BJ (cell line): ENCODE measurements around the gene POLD3. TPM values are rescaled to one million over a fixed set of nuclear protein-coding genes. Genes with fewer than 3 reads are reported as not detected.

Experiments used
- CTCF ChIA-PET: fragments of 350-600 bp; formaldehyde crosslinking; extraction: SDS; loops from one replicate; lab custom pipeline; 2021; ENCODE audit warnings: antibody characterized with exemption, inconsistent platforms; lab: Yijun Ruan, JAX
- POLR2A ChIA-PET: fragments of 300-600 bp; sonication (Branson Sonifier 250); formaldehyde crosslinking; extraction: SDS; loops from one replicate; lab custom pipeline; 2021; ENCODE audit warnings: antibody characterized with exemption; lab: Charles Lee
- DNase-seq: peaks from one replicate; pipeline ENCODE4 v3.0.0-alpha.2; 2011; ENCODE audit warnings: low read depth
- H3K27me3 ChIP-seq: 2 replicates; pipeline ENCODE4 v1.6.0; 2011; ENCODE audit warnings: low read length; ENCODE audit not compliant: control insufficient read depth, insufficient read depth
- H3K36me3 ChIP-seq: 2 replicates; pipeline ENCODE4 v1.5.1; 2011; ENCODE audit warnings: low read length; ENCODE audit not compliant: control insufficient read depth, insufficient read depth
- H3K4me3 ChIP-seq: 2 replicates; pipeline ENCODE4 v1.5.1; 2011; ENCODE audit warnings: low read depth, mild to moderate bottlenecking, control low read depth, low read length
- CTCF ChIP-seq: IDR thresholded peaks from 2 replicates; pipeline ENCODE4 v1.5.1; 2011; ENCODE audit warnings: low read depth, mild to moderate bottlenecking, control low read depth, inconsistent platforms, low read length, moderate library complexity; ENCODE audit not compliant: insufficient read depth
- polyA plus RNA-seq: library from polyadenylated mRNA; depleted of rRNA; stranded (reverse); fragments of >200 nt; gene quantifications from 2 replicates; pipeline ENCODE4 v1.2.3, GENCODE V29; 2011

POLD3 gene
- polyA plus RNA-seq, 1 experiment, result 11.4 TPM

GRCh38 chr11:74673693-74674360 lies 81.4 kb downstream of the POLD3 start:
- no peak for DNase-seq
- no peak overlapping the region for H3K4me3 ChIP-seq
- no peak for TF ChIP-seq CTCF
- POLR2A ChIA-PET, result no interaction called here
- no peaks in the 10 kb centered on the region for H3K36me3 ChIP-seq
- H3K27me3 ChIP-seq, result no peaks in the 10 kb centered on the region
- CTCF ChIA-PET, result interaction anchor here (0.7 to 1.7 kb wide), 6 partner anchors 10 to 53 kb away, joined by 3 to 7 read pairs (median 5); no protein-coding TSS in a partner anchor

GRCh38 chr11:74675761-74676160 lies 83.4 kb downstream of the POLD3 start:
- Histone ChIP-seq H3K36me3 (no peaks in the 10 kb centered on the region), H3K4me3 (no peak overlapping the region), H3K27me3 (no peaks in the 10 kb centered on the region)
- no peak for DNase-seq
- ChIA-PET POLR2A (no interaction called here), CTCF (interaction anchor here (0.7 to 2.3 kb wide), 3 partner anchors 18 to 223 kb away, joined by 3 to 9 read pairs (median 5); no protein-coding TSS in a partner anchor)
- TF ChIP-seq CTCF, result no peak

- ChIA-PET POLR2A (no interaction called here), CTCF (interaction anchor here (0.8 to 2.3 kb wide), 7 partner anchors 8 to 64 kb away, joined by 3 to 9 read pairs (median 3); no protein-coding TSS in a partner anchor)
- no peaks in the 10 kb centered on the region for H3K36me3 ChIP-seq
- TF ChIP-seq CTCF, result no peak
- DNase-seq, result no peak
- no peak overlapping the region for H3K4me3 ChIP-seq
- no peaks in the 10 kb centered on the region for H3K27me3 ChIP-seq
These were observed 84.2 kb downstream of the POLD3 start for GRCh38 chr11:74676596-74676995.

GRCh38 chr11:74677131-74677530 lies 84.7 kb downstream of the POLD3 start:
- no peak for TF ChIP-seq CTCF
- no peak for DNase-seq
- no peaks in the 10 kb centered on the region for H3K36me3 ChIP-seq
- ChIA-PET CTCF (interaction anchor here (0.8 to 2.3 kb wide), 6 partner anchors 8 to 63 kb away, joined by 3 to 9 read pairs (median 3); no protein-coding TSS in a partner anchor), POLR2A (no interaction called here)
- no peak overlapping the region for H3K4me3 ChIP-seq
- H3K27me3 ChIP-seq, result no peaks in the 10 kb centered on the region

GRCh38 chr11:74678041-74678440 lies 85.7 kb downstream of the POLD3 start:
- DNase-seq, result no peak
- no peaks in the 10 kb centered on the region for H3K27me3 ChIP-seq
- no peak overlapping the region for H3K4me3 ChIP-seq
- ChIA-PET POLR2A (no interaction called here), CTCF (interaction anchor here (0.9 to 1.6 kb wide), 3 partner anchors 9 to 49 kb away, joined by 3 to 5 read pairs (median 5); no protein-coding TSS in a partner anchor)
- TF ChIP-seq CTCF, result no peak
- no peaks in the 10 kb centered on the region for H3K36me3 ChIP-seq
